ENCODE data around the gene NGDN.

DNA sequence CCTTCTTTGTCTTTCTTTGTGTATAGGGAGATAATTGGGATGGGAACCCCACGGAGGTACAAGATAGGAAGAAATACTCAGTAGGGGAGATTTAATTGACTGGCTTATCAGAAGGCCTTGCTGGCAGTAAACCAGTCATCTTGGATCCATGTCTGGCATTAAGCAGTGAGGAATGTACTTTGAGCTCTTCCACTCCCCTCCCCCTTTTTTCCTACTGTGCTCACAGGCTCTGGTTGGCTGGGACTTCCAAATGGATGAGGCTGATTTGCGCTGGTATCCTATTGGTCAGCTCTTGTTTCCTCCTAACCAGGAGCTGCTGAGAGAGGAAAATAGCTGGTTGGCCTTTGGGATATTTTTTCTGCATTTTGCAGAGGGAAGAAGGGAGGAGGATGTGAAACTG lies 24.7 kb downstream of the NGDN start:
- TF ChIP-seq, protein P1, sequence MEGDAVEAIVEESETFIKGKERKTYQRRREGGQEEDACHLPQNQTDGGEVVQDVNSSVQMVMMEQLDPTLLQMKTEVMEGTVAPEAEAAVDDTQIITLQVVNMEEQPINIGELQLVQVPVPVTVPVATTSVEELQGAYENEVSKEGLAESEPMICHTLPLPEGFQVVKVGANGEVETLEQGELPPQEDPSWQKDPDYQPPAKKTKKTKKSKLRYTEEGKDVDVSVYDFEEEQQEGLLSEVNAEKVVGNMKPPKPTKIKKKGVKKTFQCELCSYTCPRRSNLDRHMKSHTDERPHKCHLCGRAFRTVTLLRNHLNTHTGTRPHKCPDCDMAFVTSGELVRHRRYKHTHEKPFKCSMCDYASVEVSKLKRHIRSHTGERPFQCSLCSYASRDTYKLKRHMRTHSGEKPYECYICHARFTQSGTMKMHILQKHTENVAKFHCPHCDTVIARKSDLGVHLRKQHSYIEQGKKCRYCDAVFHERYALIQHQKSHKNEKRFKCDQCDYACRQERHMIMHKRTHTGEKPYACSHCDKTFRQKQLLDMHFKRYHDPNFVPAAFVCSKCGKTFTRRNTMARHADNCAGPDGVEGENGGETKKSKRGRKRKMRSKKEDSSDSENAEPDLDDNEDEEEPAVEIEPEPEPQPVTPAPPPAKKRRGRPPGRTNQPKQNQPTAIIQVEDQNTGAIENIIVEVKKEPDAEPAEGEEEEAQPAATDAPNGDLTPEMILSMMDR (IDR thresholded peaks at IDR 0.05): no peak
- TF ChIP-seq EZH2 (IDR thresholded peaks at IDR 0.05) (no peak), EZH2phosphoT487 (IDR thresholded peaks at IDR 0.05) (peak; percentile 96)

All from neural progenitor cell (in vitro differentiated cells).